Pancreas (tissue), 10 donors: ENCODE data around the gene BCAM. TPM values are rescaled to one million over a fixed set of nuclear protein-coding genes. Genes with fewer than 3 reads are reported as not detected.

ENCODE experiments used
- ATAC-seq, 4 donors: fragments of 200-7000 bp; cut with Tn5 transposase; one replicate each; pipeline versions ENCODE4 v1.8.0 to v1.9.1; 2020; ENCODE audit warnings: mild to moderate bottlenecking in 4 of 4, moderate library complexity in 4 of 4
- DNase-seq, 6 donors: peaks; one replicate each; pipeline ENCODE4 v3.0.0-alpha.2; 2020
- FAIRE-seq: peaks from 2 replicates; lab custom pipeline; 2012; peaks lifted over from hg19 to GRCh38; lab: Jason Lieb, UNC
- H3K27ac ChIP-seq, 4 donors: fragments of 200-600 bp; sonication (generic); 1 replicate in 3 of 4; 2 replicates in 1 of 4; pipeline versions ENCODE4 v1.5.0 to v1.8.0; 2020
- H3K27me3 ChIP-seq, 4 donors: fragments of 200-600 bp; one replicate each; pipeline ENCODE4 v1.8.0; 2021
- H3K36me3 ChIP-seq, 3 donors: fragments of 200-600 bp; sonication (generic) in 1 of 3; one replicate each; pipeline versions ENCODE4 v1.5.0 to v1.8.0; 2020 to 2021
- H3K4me1 ChIP-seq, 3 donors: fragments of 200-600 bp; one replicate each; pipeline ENCODE4 v1.8.0; 2021
- H3K4me3 ChIP-seq, 4 donors: fragments of 200-600 bp; sonication (generic) in 2 of 4; one replicate each; pipeline versions ENCODE4 v1.5.0 to v1.8.0; 2020 to 2021
- H3K9me3 ChIP-seq, 4 donors: fragments of 200-600 bp; one replicate each; pipeline ENCODE4 v1.8.0; 2021
- WGBS, 2 donors: extraction: QIAGEN DNeasy Blood & Tissue Kit; methylation state at CpG; one replicate each; pipeline ENCODE4 v1.1.7; 2013; 5-methylcytosine and 5-hydroxymethylcytosine counted together
- intact Hi-C, 3 donors: fragments of 100-400 bp; cut with DNase I; formaldehyde crosslinking; loops; one replicate each; pipeline versions ENCODE4 v1.11.1 to v1.14.2; 2022
- polyA plus RNA-seq, 2 donors: library from polyadenylated mRNA; stranded (reverse); fragments of 200-250 nt; gene quantifications; one replicate each; pipeline ENCODE4 v1.2.3, GENCODE V29; 2013
- total RNA-seq, 6 donors: library from RNA; stranded (reverse); fragmentation: NEBNext Ultra II Directional in 4 of 6; extraction: Animal tissue kit (Norgen Biotek cat#: 25700) in 4 of 6; gene quantifications; one replicate each; pipeline versions ENCODE4 v1.2.1 to v1.2.4, GENCODE V29; 2021 to 2023
- TF ChIP-seq, protein P1 (sequence below), 4 donors: fragments of 200-600 bp; sonication (generic) in 3 of 4; IDR thresholded peaks; one replicate each; pipeline versions ENCODE4 v1.5.0 to v1.8.0; 2021; ENCODE audit warnings: antibody characterized with exemption in 4 of 4
- donor health status: healthy with polysubstance abuse.
- donor health status: DM: no; HTN: no; CAD: no; lungs with moderate emphysema.
- donor health status: DM: no; HTN: no; CAD: no.
- donor health status: control.
- donor health status: control.
- donor health status: Bipolar disorder and iron deficiency.
- donor health status: DM: yes; HTN: yes; CAD: no.
- donor health status: DM: no; HTN: no; CAD: no.
- donor health status: DM: no; HTN: no; CAD: no.
- donor health status: DM: yes; HTN: yes; CAD: no.

The BCAM gene
- total and polyA plus RNA-seq, 8 donors, result 28.8 to 140 (median 51.5) TPM

DNA sequence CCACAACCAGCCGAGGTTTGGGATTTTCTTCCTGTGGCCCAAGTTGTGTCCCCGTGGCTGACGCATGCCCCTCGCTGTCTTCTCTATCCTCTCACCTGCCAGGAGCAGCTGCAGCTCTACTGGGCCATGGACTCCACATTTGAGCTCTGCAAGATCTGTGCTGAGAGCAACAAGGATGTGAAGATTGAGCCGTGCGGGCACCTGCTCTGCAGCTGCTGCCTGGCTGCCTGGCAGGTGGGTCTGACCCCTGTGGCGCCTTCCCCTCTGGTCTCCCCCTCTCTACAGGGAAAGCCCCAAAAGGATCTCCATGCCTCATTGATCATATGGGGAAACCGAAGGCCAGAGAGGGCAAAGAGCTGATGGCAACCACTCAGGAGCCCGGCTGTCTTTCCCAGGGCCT, 16.6 kb upstream of the BCAM start:
- H3K4me1 ChIP-seq, result peaks cover 0 to 12% (median 0%) of the 10 kb centered on the region in 3 donors
- DNase-seq, result no peak
- intact Hi-C loops, result no loop called here
- 76 to 79% methylated on average over 9 of the region's 9 CpGs for WGBS, 2 donors
- TF ChIP-seq, protein P1, sequence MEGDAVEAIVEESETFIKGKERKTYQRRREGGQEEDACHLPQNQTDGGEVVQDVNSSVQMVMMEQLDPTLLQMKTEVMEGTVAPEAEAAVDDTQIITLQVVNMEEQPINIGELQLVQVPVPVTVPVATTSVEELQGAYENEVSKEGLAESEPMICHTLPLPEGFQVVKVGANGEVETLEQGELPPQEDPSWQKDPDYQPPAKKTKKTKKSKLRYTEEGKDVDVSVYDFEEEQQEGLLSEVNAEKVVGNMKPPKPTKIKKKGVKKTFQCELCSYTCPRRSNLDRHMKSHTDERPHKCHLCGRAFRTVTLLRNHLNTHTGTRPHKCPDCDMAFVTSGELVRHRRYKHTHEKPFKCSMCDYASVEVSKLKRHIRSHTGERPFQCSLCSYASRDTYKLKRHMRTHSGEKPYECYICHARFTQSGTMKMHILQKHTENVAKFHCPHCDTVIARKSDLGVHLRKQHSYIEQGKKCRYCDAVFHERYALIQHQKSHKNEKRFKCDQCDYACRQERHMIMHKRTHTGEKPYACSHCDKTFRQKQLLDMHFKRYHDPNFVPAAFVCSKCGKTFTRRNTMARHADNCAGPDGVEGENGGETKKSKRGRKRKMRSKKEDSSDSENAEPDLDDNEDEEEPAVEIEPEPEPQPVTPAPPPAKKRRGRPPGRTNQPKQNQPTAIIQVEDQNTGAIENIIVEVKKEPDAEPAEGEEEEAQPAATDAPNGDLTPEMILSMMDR (IDR thresholded peaks at IDR 0.05), result no peak
- H3K36me3 ChIP-seq, result peaks cover 0 to 8% (median 0%) of the 10 kb centered on the region in 3 donors
- no peak overlapping the region for H3K27ac ChIP-seq
- no peak for ATAC-seq
- H3K4me3 ChIP-seq, result no peak overlapping the region
- H3K27me3 ChIP-seq, result no peaks in the 10 kb centered on the region
- no peaks in the 10 kb centered on the region for H3K9me3 ChIP-seq
- no peak for FAIRE-seq

DNA sequence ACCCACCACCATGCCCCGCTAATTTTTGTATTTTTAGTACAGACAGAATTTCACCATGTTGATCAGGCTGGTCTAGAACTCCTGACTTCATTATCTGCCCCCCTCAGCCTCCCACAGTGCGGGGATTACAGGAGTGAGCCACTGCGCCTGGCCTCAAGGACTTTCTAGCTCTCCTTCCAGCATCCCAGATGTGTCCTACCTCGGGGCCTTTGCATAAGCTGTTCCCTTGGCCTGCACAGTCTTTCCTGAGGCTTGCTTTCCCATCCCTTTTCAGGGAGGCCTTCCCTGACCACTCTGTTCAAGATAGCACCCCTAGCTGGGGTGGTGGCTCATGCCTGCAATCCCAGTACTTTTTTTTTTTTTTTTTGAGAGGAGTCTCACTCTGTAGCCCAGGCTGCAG, 14.3 kb upstream of the BCAM start:
- H3K9me3 ChIP-seq, result no peaks in the 10 kb centered on the region
- intact Hi-C loops, result loop anchor here in 1 of 3 donors (5.0 kb wide), 1 partner anchor 48 kb away; no protein-coding TSS in a partner anchor
- no peak overlapping the region for H3K4me3 ChIP-seq
- 96 to 97% methylated on average over 4 of the region's 4 CpGs for WGBS, 2 donors
- H3K27me3 ChIP-seq, result no peaks in the 10 kb centered on the region
- no peak for DNase-seq
- ATAC-seq, result no peak
- FAIRE-seq, result no peak
- TF ChIP-seq, protein P1 (IDR thresholded peaks at IDR 0.05), result no peak
- H3K4me1 ChIP-seq, result peaks cover 0 to 12% (median 0%) of the 10 kb centered on the region in 3 donors
- H3K36me3 ChIP-seq, result peaks cover 0 to 8% (median 0%) of the 10 kb centered on the region in 3 donors
- no peak overlapping the region for H3K27ac ChIP-seq

- TF ChIP-seq, protein P1 (IDR thresholded peaks at IDR 0.05), result no peak
- Histone ChIP-seq H3K4me3 (no peak overlapping the region), H3K27me3 (no peaks in the 10 kb centered on the region), H3K4me1 (peaks cover 0 to 12% (median 0%) of the 10 kb centered on the region in 3 donors), H3K36me3 (peaks cover 0 to 8% (median 0%) of the 10 kb centered on the region in 3 donors), H3K27ac (peak overlapping the region in 1 of 4 donors; percentile 22), H3K9me3 (no peaks in the 10 kb centered on the region)
- FAIRE-seq, result no peak
- no peak for ATAC-seq
- 93 to 95% methylated on average over 13 of the region's 13 CpGs for WGBS, 2 donors
- intact Hi-C loops, result loop anchor here in 1 of 3 donors (5.0 kb wide), 1 partner anchor 47 kb away; no protein-coding TSS in a partner anchor
- no peak for DNase-seq
Measured at GRCh38 chr19:44795398-44795987, 13.4 kb upstream of the BCAM start.

GRCh38 chr19:44796701-44797115, 12.2 kb upstream of the BCAM start:
- H3K4me1 ChIP-seq, result peaks cover 0 to 12% (median 0%) of the 10 kb centered on the region in 3 donors
- TF ChIP-seq, protein P1 (IDR thresholded peaks at IDR 0.05), result no peak
- ATAC-seq, result peak; percentile 53 to 89 (median 84)
- no peak overlapping the region for H3K4me3 ChIP-seq
- no peaks in the 10 kb centered on the region for H3K27me3 ChIP-seq
- no peak for FAIRE-seq
- H3K36me3 ChIP-seq, result peaks cover 0 to 8% (median 0%) of the 10 kb centered on the region in 3 donors
- no peaks in the 10 kb centered on the region for H3K9me3 ChIP-seq
- intact Hi-C loops, result loop anchor here in 1 of 3 donors (5.0 kb wide), 1 partner anchor 46 kb away; no protein-coding TSS in a partner anchor
- H3K27ac ChIP-seq, result peak overlapping the region; percentile 26 to 70 (median 58)
- DNase-seq, result peak in 4 of 6 donors; percentile 54 to 73 (median 64)
- 5 to 15% methylated on average over 11 to 12 of the region's 12 CpGs for WGBS, 2 donors
